ENCODE data around the gene SERPING1.

DNA sequence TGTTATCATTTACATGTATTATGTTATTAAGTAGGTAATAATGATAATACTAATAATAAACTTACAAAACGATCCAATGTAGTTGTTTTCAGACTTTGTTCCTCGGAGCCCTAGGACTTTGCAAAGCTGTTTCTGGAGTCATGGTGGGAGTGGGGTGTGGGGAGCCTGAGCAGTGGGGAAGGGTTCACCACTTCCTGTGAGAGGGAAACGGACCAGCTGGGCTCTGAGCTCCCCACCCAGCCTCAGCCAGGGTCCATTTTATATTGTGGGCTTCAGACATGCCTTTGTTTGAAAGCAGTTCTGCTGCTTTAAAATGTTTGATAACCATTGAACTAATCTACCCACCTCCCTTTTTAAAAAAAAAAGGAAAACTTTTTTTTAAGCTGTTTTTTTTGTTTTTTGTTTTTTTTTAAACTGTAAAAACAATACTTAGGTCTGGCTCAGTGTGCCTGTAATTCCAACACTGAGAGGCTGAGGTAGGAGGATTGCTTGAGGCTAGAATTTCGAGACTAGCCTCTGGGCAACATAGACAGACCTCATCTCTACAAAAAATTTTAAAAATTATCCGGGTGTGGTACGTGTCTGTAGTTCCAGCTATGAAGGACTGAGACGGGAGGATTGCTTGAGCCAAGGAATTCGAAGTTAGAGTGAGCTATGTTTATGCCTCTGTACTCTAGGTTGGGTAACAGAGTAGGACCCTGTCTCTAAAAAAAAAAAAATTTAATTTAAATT lies 7.0 kb downstream of the SERPING1 start:
- TF ChIP-seq, protein P1, sequence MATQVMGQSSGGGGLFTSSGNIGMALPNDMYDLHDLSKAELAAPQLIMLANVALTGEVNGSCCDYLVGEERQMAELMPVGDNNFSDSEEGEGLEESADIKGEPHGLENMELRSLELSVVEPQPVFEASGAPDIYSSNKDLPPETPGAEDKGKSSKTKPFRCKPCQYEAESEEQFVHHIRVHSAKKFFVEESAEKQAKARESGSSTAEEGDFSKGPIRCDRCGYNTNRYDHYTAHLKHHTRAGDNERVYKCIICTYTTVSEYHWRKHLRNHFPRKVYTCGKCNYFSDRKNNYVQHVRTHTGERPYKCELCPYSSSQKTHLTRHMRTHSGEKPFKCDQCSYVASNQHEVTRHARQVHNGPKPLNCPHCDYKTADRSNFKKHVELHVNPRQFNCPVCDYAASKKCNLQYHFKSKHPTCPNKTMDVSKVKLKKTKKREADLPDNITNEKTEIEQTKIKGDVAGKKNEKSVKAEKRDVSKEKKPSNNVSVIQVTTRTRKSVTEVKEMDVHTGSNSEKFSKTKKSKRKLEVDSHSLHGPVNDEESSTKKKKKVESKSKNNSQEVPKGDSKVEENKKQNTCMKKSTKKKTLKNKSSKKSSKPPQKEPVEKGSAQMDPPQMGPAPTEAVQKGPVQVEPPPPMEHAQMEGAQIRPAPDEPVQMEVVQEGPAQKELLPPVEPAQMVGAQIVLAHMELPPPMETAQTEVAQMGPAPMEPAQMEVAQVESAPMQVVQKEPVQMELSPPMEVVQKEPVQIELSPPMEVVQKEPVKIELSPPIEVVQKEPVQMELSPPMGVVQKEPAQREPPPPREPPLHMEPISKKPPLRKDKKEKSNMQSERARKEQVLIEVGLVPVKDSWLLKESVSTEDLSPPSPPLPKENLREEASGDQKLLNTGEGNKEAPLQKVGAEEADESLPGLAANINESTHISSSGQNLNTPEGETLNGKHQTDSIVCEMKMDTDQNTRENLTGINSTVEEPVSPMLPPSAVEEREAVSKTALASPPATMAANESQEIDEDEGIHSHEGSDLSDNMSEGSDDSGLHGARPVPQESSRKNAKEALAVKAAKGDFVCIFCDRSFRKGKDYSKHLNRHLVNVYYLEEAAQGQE (IDR thresholded peaks at IDR 0.05; ENCODE audit: insufficient read depth in 1 of 2, low read depth in 2 of 2, low read length in 2 of 2): no peak
- TF ChIP-seq TAF1 (IDR thresholded peaks at IDR 0.05; ENCODE audit: borderline replicate concordance, insufficient read depth, low read length) (no peak), SIN3A (IDR thresholded peaks at IDR 0.05; ENCODE audit: borderline replicate concordance, insufficient read depth, low read length) (no peak), POLR2AphosphoS5 (IDR thresholded peaks at IDR 0.05; ENCODE audit: low read depth, low read length) (no peak), FOXP2 (optimal IDR thresholded peaks at IDR 0.05; ENCODE audit: borderline replicate concordance, extremely low read depth, extremely low read length, insufficient read depth) (no peak)

Data from PFSK-1 (cell line).